ENCODE measurements around the gene SPATA2. TPM values are rescaled to one million over a fixed set of nuclear protein-coding genes. Genes with fewer than 3 reads are reported as not detected.
"Not testable (repeated sequence)": the region's sequence is repeated elsewhere in the genome, so short reads cannot be mapped to it uniquely, and the experiment has no call there.

The SPATA2 gene
- total RNA-seq, 1 donor = 3.3 TPM

DNA sequence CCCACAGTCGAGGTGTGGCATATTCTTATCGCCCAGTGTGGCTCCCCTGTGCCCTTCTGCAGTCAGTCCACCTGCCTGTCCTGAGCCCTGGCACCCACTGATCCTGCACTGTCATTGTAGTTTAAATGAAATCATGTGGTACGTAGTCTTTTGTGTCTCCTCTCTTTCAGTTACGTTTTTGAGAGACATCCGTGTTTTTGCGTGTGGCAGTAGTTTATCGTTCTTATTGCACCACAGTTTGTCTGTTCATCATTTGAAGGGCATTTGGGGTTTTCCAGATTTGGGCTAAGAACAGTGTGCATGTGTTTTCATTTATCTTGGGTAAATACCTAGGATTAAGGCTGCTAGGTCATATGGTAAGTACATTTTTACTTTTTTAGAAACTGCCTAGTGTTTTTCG is 49.3 kb downstream of the SPATA2 start:
- H3K27ac ChIP-seq (ENCODE audit: low read depth, low read length) = peak overlapping the region; percentile 70
- H3K27me3 ChIP-seq (ENCODE audit: insufficient read depth, low read length) = no peaks in the 10 kb centered on the region
- H3K79me2 ChIP-seq (ENCODE audit: insufficient read depth, low read length) = no peaks in the 10 kb centered on the region
- H3K4me2 ChIP-seq (ENCODE audit: insufficient read depth, low read length) = peak overlapping the region; percentile 8
- no peak overlapping the region for H2AFZ ChIP-seq (ENCODE audit: low read length)
- H4K20me1 ChIP-seq (ENCODE audit: insufficient read depth, low read length) = no peaks in the 10 kb centered on the region
- TF ChIP-seq, protein P1, sequence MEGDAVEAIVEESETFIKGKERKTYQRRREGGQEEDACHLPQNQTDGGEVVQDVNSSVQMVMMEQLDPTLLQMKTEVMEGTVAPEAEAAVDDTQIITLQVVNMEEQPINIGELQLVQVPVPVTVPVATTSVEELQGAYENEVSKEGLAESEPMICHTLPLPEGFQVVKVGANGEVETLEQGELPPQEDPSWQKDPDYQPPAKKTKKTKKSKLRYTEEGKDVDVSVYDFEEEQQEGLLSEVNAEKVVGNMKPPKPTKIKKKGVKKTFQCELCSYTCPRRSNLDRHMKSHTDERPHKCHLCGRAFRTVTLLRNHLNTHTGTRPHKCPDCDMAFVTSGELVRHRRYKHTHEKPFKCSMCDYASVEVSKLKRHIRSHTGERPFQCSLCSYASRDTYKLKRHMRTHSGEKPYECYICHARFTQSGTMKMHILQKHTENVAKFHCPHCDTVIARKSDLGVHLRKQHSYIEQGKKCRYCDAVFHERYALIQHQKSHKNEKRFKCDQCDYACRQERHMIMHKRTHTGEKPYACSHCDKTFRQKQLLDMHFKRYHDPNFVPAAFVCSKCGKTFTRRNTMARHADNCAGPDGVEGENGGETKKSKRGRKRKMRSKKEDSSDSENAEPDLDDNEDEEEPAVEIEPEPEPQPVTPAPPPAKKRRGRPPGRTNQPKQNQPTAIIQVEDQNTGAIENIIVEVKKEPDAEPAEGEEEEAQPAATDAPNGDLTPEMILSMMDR (IDR thresholded peaks at IDR 0.05; ENCODE audit: extremely low read depth, low read depth, low read length) = no peak
- no peaks in the 10 kb centered on the region for H3K9me3 ChIP-seq (ENCODE audit: low read depth, low read length)
- H3K4me3 ChIP-seq (ENCODE audit: insufficient read depth, low read length) = no peak overlapping the region
- H3K4me1 ChIP-seq (ENCODE audit: insufficient read depth, low read length) = peaks cover 10% of the 10 kb centered on the region
- no peak for DNase-seq (ENCODE audit: insufficient read length, low spot score, missing footprints)
- peaks cover 20% of the 10 kb centered on the region for H3K36me3 ChIP-seq (ENCODE audit: insufficient read depth, low read length)

DNA sequence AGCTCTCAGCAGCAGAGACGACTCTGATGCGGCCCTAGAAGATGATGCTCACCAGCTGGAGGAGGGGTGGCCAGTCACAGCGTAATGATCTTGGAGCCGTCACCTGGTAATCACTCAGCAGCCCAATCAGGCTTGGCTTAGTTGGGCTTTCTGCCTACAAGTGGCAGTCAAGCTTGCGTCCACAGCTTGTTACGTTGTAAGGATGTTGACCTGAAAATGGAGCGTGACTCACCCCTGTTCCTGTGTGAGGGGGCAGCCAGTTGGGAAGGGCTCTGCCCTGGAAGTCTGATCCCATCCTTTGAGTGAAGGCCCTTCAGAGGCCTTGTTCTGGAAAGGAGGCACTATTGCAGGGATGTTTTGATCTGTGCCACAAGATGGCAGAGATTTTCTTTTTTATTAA is 49.8 kb downstream of the SPATA2 start:
- Histone ChIP-seq H3K4me1 (ENCODE audit: insufficient read depth, low read length) (peaks cover 10% of the 10 kb centered on the region), H3K27ac (ENCODE audit: low read depth, low read length) (peak overlapping the region; percentile 70), H4K20me1 (ENCODE audit: insufficient read depth, low read length) (no peaks in the 10 kb centered on the region), H3K4me2 (ENCODE audit: insufficient read depth, low read length) (peak overlapping the region; percentile 8), H3K27me3 (ENCODE audit: insufficient read depth, low read length) (no peaks in the 10 kb centered on the region), H3K9me3 (ENCODE audit: low read depth, low read length) (no peaks in the 10 kb centered on the region), H3K4me3 (ENCODE audit: insufficient read depth, low read length) (no peak overlapping the region), H2AFZ (ENCODE audit: low read length) (peak overlapping the region; percentile 33), H3K36me3 (ENCODE audit: insufficient read depth, low read length) (peaks cover 20% of the 10 kb centered on the region), H3K79me2 (ENCODE audit: insufficient read depth, low read length) (no peaks in the 10 kb centered on the region)
- TF ChIP-seq, protein P1 (IDR thresholded peaks at IDR 0.05; ENCODE audit: extremely low read depth, low read depth, low read length) = no peak
- DNase-seq (ENCODE audit: insufficient read length, low spot score, missing footprints) = no peak

DNA sequence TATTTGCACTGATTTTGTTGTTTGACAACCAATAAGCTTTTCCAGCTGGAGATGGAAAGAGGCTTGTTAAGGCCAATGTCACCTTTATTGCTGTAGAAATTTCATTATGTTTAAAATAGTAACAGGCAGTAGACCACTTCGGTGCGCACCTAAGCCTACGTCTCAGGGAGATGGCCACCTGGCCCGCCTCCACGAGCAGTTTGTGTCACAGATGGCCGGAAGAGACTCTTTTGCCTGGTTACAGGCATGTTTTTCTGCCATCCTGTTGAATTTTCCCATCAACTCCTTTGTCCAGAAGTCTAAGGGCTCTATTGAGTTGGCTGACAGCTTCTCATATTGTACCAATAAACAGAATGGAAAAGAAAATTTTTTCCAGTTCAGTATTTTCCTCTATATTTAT is 51.7 kb downstream of the SPATA2 start:
- Histone ChIP-seq H3K9me3 (ENCODE audit: low read depth, low read length) (no peaks in the 10 kb centered on the region), H3K27ac (ENCODE audit: low read depth, low read length) (no peak overlapping the region), H3K4me3 (ENCODE audit: insufficient read depth, low read length) (no peak overlapping the region), H3K36me3 (ENCODE audit: insufficient read depth, low read length) (peaks cover 20% of the 10 kb centered on the region), H4K20me1 (ENCODE audit: insufficient read depth, low read length) (no peaks in the 10 kb centered on the region), H3K4me1 (ENCODE audit: insufficient read depth, low read length) (peaks cover 10% of the 10 kb centered on the region), H3K4me2 (ENCODE audit: insufficient read depth, low read length) (no peak overlapping the region), H2AFZ (ENCODE audit: low read length) (no peak overlapping the region), H3K79me2 (ENCODE audit: insufficient read depth, low read length) (no peaks in the 10 kb centered on the region), H3K27me3 (ENCODE audit: insufficient read depth, low read length) (no peaks in the 10 kb centered on the region)
- no peak for DNase-seq (ENCODE audit: insufficient read length, low spot score, missing footprints)
- TF ChIP-seq, protein P1 (IDR thresholded peaks at IDR 0.05; ENCODE audit: extremely low read depth, low read depth, low read length) = no peak

DNA sequence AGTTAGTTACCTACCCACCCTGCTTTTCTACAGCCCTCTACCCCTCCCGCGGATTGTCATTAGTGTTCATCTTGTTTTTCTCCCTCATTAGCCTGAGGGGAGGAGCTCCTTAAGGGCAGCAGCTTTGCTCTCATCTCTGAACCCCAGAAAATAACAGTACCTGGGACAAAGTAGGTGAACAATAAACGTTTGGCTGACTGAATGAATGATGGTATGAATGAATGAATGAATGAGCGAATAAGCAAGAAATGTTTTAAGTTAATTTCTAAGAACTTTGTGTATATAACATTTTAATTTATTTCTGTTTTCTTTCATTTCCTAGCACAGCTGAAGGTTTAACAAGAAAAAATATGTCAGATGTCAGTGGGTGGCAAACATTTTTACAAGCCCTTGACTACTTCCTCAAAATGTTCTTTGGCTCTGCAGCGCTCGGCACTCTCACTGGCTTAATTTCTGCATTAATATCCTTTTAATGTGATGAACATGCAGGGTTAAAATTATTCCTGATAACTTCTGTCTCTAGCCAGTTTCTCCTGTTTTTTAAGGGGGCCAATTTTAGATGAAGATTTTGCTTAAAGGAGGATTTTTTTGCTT is 52.6 kb downstream of the SPATA2 start:
- Histone ChIP-seq H3K27me3 (ENCODE audit: insufficient read depth, low read length) (no peaks in the 10 kb centered on the region), H4K20me1 (ENCODE audit: insufficient read depth, low read length) (no peaks in the 10 kb centered on the region), H3K4me3 (ENCODE audit: insufficient read depth, low read length) (no peak overlapping the region), H3K79me2 (ENCODE audit: insufficient read depth, low read length) (no peaks in the 10 kb centered on the region), H3K27ac (ENCODE audit: low read depth, low read length) (no peak overlapping the region), H3K4me1 (ENCODE audit: insufficient read depth, low read length) (peaks cover 6% of the 10 kb centered on the region), H3K4me2 (ENCODE audit: insufficient read depth, low read length) (no peak overlapping the region), H3K9me3 (ENCODE audit: low read depth, low read length) (no peaks in the 10 kb centered on the region), H2AFZ (ENCODE audit: low read length) (no peak overlapping the region), H3K36me3 (ENCODE audit: insufficient read depth, low read length) (peaks cover 20% of the 10 kb centered on the region)
- TF ChIP-seq, protein P1 (IDR thresholded peaks at IDR 0.05; ENCODE audit: extremely low read depth, low read depth, low read length) = no peak
- no peak for DNase-seq (ENCODE audit: insufficient read length, low spot score, missing footprints)

DNA sequence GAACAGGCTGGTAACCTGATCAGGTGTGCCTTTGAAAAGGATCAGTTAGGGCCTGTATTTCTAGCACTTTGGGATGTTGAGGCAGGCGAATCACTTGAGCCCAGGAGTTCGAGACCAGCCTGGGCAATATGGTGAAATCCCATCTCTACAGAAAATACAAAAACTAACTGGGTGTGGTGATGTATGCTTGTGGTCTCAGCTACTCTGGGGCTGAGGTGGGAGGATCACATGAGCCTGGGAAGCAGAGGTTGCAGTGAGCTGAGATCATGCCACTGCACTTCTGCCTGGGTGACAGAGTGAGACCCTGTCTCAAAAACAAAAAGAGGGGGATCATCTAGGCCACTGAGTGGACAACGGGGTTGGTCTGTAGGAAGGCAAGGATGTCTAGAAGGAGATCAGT is 54.1 kb downstream of the SPATA2 start:
- H3K36me3 ChIP-seq (ENCODE audit: insufficient read depth, low read length) = peaks cover 20% of the 10 kb centered on the region
- H4K20me1 ChIP-seq (ENCODE audit: insufficient read depth, low read length); H3K4me3 ChIP-seq (ENCODE audit: insufficient read depth, low read length); H3K4me2 ChIP-seq (ENCODE audit: insufficient read depth, low read length); H3K79me2 ChIP-seq (ENCODE audit: insufficient read depth, low read length); H2AFZ ChIP-seq (ENCODE audit: low read length); H3K27ac ChIP-seq (ENCODE audit: low read depth, low read length); DNase-seq (ENCODE audit: insufficient read length, low spot score, missing footprints); H3K4me1 ChIP-seq (ENCODE audit: insufficient read depth, low read length); H3K27me3 ChIP-seq (ENCODE audit: insufficient read depth, low read length); H3K9me3 ChIP-seq (ENCODE audit: low read depth, low read length): not testable (repeated sequence)

All from osteoblast (primary cell).